AG09309 (cell line): ENCODE data around the gene WDR18.

Experiments
- DNase-seq: peaks from one replicate; pipeline ENCODE4 v3.0.0-alpha.2; 2010; ENCODE audit warnings: low read depth
- H3K4me3 ChIP-seq: 2 replicates; pipeline ENCODE4 v1.5.1; 2011; ENCODE audit warnings: mild to moderate bottlenecking, low read depth, low read length, moderate library complexity; ENCODE audit not compliant: control insufficient read depth
- TF ChIP-seq, protein P1 (sequence below): IDR thresholded peaks from 2 replicates; pipeline ENCODE4 v1.5.1; 2011; ENCODE audit warnings: mild to moderate bottlenecking, low read depth, low read length, inconsistent platforms; ENCODE audit not compliant: insufficient read depth, control insufficient read depth; ENCODE audit errors: missing control alignments

WDR18 gene

DNA sequence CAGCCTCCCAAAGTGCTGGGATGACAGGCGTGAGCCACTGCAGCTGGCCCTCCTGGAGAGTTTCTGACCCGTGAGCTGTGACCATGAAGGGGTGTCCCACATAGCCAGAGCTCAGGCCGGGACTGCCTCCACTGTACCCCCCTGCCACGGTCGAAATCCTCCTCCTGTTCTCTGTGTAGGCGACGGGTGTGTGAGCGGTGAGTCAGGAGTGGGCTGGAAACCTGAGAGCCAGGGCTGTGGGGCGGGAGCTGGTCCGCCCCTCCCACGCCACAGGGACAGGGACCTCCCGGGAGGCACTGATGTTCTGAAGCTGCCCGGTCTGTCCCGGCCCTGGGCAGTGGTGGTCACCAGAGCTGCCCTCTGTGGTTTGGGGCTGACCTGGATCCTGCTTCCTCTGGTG lies 3.9 kb downstream of the WDR18 start:
- no peak for DNase-seq
- no peak overlapping the region for H3K4me3 ChIP-seq
- TF ChIP-seq, protein P1, sequence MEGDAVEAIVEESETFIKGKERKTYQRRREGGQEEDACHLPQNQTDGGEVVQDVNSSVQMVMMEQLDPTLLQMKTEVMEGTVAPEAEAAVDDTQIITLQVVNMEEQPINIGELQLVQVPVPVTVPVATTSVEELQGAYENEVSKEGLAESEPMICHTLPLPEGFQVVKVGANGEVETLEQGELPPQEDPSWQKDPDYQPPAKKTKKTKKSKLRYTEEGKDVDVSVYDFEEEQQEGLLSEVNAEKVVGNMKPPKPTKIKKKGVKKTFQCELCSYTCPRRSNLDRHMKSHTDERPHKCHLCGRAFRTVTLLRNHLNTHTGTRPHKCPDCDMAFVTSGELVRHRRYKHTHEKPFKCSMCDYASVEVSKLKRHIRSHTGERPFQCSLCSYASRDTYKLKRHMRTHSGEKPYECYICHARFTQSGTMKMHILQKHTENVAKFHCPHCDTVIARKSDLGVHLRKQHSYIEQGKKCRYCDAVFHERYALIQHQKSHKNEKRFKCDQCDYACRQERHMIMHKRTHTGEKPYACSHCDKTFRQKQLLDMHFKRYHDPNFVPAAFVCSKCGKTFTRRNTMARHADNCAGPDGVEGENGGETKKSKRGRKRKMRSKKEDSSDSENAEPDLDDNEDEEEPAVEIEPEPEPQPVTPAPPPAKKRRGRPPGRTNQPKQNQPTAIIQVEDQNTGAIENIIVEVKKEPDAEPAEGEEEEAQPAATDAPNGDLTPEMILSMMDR, result no peak

- no peak for DNase-seq
- no peak overlapping the region for H3K4me3 ChIP-seq
- TF ChIP-seq, protein P1, result no peak
Observed at GRCh38 chr19:988510-988909, 4.4 kb downstream of the WDR18 start.

- no peak for DNase-seq
- H3K4me3 ChIP-seq, result no peak overlapping the region
Observed at GRCh38 chr19:989381-990081, 5.4 kb downstream of the WDR18 start.

DNA sequence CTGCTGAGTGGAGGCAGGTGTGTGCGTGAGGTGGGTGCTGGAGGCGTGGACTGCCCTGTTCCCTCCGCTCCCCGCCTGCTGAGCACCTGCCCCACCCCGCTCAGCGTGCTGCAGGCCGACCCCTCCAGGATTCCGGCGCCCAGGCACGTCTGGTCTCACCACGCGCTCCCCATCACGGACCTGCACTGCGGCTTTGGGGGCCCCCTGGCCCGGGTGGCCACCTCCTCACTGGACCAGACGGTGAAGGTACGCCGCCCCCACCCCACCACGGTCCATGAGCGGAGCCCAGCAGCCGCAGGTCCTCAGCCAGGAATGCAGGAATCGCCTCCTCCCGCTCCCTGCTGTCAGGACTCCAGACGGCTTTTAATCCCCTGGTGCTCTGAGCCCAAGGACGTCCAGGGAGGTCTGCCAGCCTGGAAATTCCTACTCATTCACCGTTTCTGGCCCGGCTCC lies 6.0 kb downstream of the WDR18 start:
- H3K4me3 ChIP-seq, result no peak overlapping the region
- DNase-seq, result no peak
- TF ChIP-seq, protein P1, result no peak

More at GRCh38 chr19:989381-990081, 5.4 kb downstream of the WDR18 start:
- TF ChIP-seq, protein P1, result peak; percentile 29

DNA sequence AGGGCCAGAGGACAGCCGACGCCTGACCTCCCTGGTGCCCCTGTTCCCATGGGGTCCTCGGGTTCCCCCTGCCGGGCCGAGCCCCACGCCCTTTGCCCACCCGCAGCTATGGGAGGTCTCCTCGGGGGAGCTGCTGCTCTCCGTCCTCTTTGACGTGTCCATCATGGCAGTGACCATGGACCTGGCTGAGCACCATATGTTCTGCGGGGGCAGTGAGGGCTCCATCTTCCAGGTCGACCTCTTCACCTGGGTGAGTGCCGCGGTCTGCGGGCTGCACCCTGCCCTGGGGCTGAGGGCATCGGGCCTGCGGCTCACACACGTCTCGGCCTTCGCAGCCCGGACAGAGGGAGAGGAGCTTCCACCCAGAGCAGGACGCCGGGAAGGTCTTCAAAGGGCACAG lies 6.6 kb downstream of the WDR18 start:
- DNase-seq, result no peak
- no peak overlapping the region for H3K4me3 ChIP-seq
- TF ChIP-seq, protein P1, result no peak

GRCh38 chr19:991174-991931 lies 7.2 kb downstream of the WDR18 start:
- no peak for DNase-seq
- TF ChIP-seq, protein P1, result no peak
- no peak overlapping the region for H3K4me3 ChIP-seq
